Neural progenitor cell (in vitro differentiated cells): ENCODE measurements around the gene SLC2A13. TPM values are rescaled to one million over a fixed set of nuclear protein-coding genes. Genes with fewer than 3 reads are reported as not detected.

Source experiments
- DNase-seq: peaks from one replicate; pipeline ENCODE4 v3.0.0-alpha.2; 2016; ENCODE audit warnings: low spot score
- H2AFZ ChIP-seq: fragments of 200-600 bp; sonication (generic); replicated peaks from 2 replicates; pipeline ENCODE4 v1.6.1; 2016; ENCODE audit warnings: antibody characterized with exemption
- H3F3A ChIP-seq: fragments of 200-600 bp; sonication (generic); 2 replicates; pipeline ENCODE4 v1.6.1; 2016; ENCODE audit warnings: antibody characterized with exemption, low read depth
- H3K27ac ChIP-seq: fragments of 200-600 bp; sonication (generic); 2 replicates; pipeline ENCODE4 v1.5.1; 2016; ENCODE audit warnings: mild to moderate bottlenecking
- H3K27me3 ChIP-seq: fragments of 200-600 bp; sonication (generic); 2 replicates; pipeline ENCODE4 v1.6.1; 2016; ENCODE audit warnings: mild to moderate bottlenecking, moderate library complexity
- H3K36me3 ChIP-seq: fragments of 200-600 bp; sonication (generic); 2 replicates; pipeline ENCODE4 v1.5.1; 2016
- H3K4me1 ChIP-seq: fragments of 200-600 bp; sonication (generic); 2 replicates; pipeline ENCODE4 v1.6.1; 2016; ENCODE audit warnings: mixed run types
- H3K4me2 ChIP-seq: fragments of 200-600 bp; sonication (generic); 2 replicates; pipeline ENCODE4 v1.6.1; 2016
- H3K4me3 ChIP-seq: fragments of 200-600 bp; sonication (generic); 2 replicates; pipeline ENCODE4 v1.5.1; 2016
- H3K79me2 ChIP-seq: fragments of 200-600 bp; sonication (generic); 2 replicates; pipeline ENCODE4 v1.6.1; 2016; ENCODE audit warnings: low read depth
- H3K9ac ChIP-seq: fragments of 200-600 bp; sonication (generic); 2 replicates; pipeline ENCODE4 v1.6.1; 2016
- H3K9me3 ChIP-seq: fragments of 200-600 bp; sonication (generic); 2 replicates; pipeline ENCODE4 v1.5.1; 2016; ENCODE audit warnings: low read depth
- H4K20me1 ChIP-seq: fragments of 200-600 bp; sonication (generic); 2 replicates; pipeline ENCODE4 v1.6.1; 2016; ENCODE audit warnings: low read depth
- H3K27ac Mint-ChIP-seq: 3 replicates; pipeline ENCODE4 v1.8.0; 2021; ENCODE audit warnings: mixed read lengths
- H3K27me3 Mint-ChIP-seq: 2 replicates; pipeline ENCODE4 v1.8.0; 2022; ENCODE audit warnings: low read depth, mild to moderate bottlenecking, inconsistent platforms, moderate library complexity, mixed read lengths; ENCODE audit not compliant: insufficient read depth
- H3K36me3 Mint-ChIP-seq: 3 replicates; pipeline ENCODE4 v1.8.0; 2021; ENCODE audit warnings: mixed read lengths
- H3K4me1 Mint-ChIP-seq: 3 replicates; pipeline ENCODE4 v1.8.0; 2021; ENCODE audit warnings: mixed read lengths
- H3K4me3 Mint-ChIP-seq: 3 replicates; pipeline ENCODE4 v1.8.0; 2021; ENCODE audit warnings: mild to moderate bottlenecking, moderate library complexity, mixed read lengths
- H3K9me3 Mint-ChIP-seq: 3 replicates; pipeline ENCODE4 v1.8.0; 2020; ENCODE audit warnings: mixed read lengths
- CTCF ChIP-seq: fragments of 200-600 bp; sonication (generic); IDR thresholded peaks from 2 replicates; pipeline ENCODE4 v1.5.1; 2017; ENCODE audit warnings: antibody characterized with exemption, mild to moderate bottlenecking
- EZH2 ChIP-seq: fragments of 200-600 bp; sonication (generic); IDR thresholded peaks from 2 replicates; pipeline ENCODE4 v1.6.1; 2017; ENCODE audit warnings: antibody characterized with exemption, mild to moderate bottlenecking, moderate library complexity
- EZH2phosphoT487 ChIP-seq: fragments of 200-600 bp; sonication (generic); IDR thresholded peaks from 2 replicates; pipeline ENCODE4 v1.6.1; 2017; ENCODE audit warnings: antibody characterized with exemption
- total RNA-seq: library from RNA; depleted of rRNA; stranded (reverse); fragments of >200 nt; gene quantifications from 2 replicates; pipeline ENCODE4 v1.2.3, GENCODE V29; 2015; ENCODE audit warnings: low replicate concordance

SLC2A13 gene
- total RNA-seq, 1 donor from 2014 or later: 11.1 TPM

- H3K4me3 Mint-ChIP-seq: no peak overlapping the region
- no peaks in the 10 kb centered on the region for H3F3A ChIP-seq
- H3K4me3 ChIP-seq: no peak overlapping the region
- H3K36me3 Mint-ChIP-seq: peaks cover 3% of the 10 kb centered on the region
- H3K4me1 ChIP-seq: no peaks in the 10 kb centered on the region
- H3K27ac ChIP-seq: no peak overlapping the region
- TF ChIP-seq EZH2phosphoT487 (no peak), EZH2 (no peak), CTCF (no peak)
- no peaks in the 10 kb centered on the region for H3K27me3 ChIP-seq
- no peaks in the 10 kb centered on the region for H3K79me2 ChIP-seq
- H4K20me1 ChIP-seq: no peaks in the 10 kb centered on the region
- DNase-seq: no peak
- H3K4me2 ChIP-seq: no peak overlapping the region
- peaks cover 3% of the 10 kb centered on the region for H3K9me3 Mint-ChIP-seq
- no peaks in the 10 kb centered on the region for H3K36me3 ChIP-seq
- no peak overlapping the region for H2AFZ ChIP-seq
- no peak overlapping the region for H3K9ac ChIP-seq
- peaks cover 2% of the 10 kb centered on the region for H3K27me3 Mint-ChIP-seq
- no peaks in the 10 kb centered on the region for H3K4me1 Mint-ChIP-seq
- H3K27ac Mint-ChIP-seq: no peak overlapping the region
- H3K9me3 ChIP-seq: no peaks in the 10 kb centered on the region
These were observed 326.0 kb downstream of the SLC2A13 start for GRCh38 chr12:39779768-39780340.

GRCh38 chr12:39777465-39777864, 328.4 kb downstream of the SLC2A13 start:
- H3K27ac Mint-ChIP-seq: no peak overlapping the region
- Histone ChIP-seq H3K4me1 (no peaks in the 10 kb centered on the region), H3K36me3 (no peaks in the 10 kb centered on the region), H3K4me2 (no peak overlapping the region), H3K9ac (no peak overlapping the region), H4K20me1 (no peaks in the 10 kb centered on the region), H3F3A (no peaks in the 10 kb centered on the region), H2AFZ (no peak overlapping the region), H3K9me3 (no peaks in the 10 kb centered on the region), H3K27ac (no peak overlapping the region), H3K4me3 (no peak overlapping the region), H3K27me3 (no peaks in the 10 kb centered on the region), H3K79me2 (no peaks in the 10 kb centered on the region)
- H3K4me1 Mint-ChIP-seq: no peaks in the 10 kb centered on the region
- peaks cover 1% of the 10 kb centered on the region for H3K36me3 Mint-ChIP-seq
- peaks cover 2% of the 10 kb centered on the region for H3K27me3 Mint-ChIP-seq
- H3K9me3 Mint-ChIP-seq: no peaks in the 10 kb centered on the region
- no peak overlapping the region for H3K4me3 Mint-ChIP-seq
- TF ChIP-seq CTCF (no peak), EZH2phosphoT487 (no peak), EZH2 (no peak)
- no peak for DNase-seq

- H3K27ac Mint-ChIP-seq: no peak overlapping the region
- H3K9ac ChIP-seq: no peak overlapping the region
- H4K20me1 ChIP-seq: no peaks in the 10 kb centered on the region
- no peak overlapping the region for H3K4me3 Mint-ChIP-seq
- no peaks in the 10 kb centered on the region for H3K79me2 ChIP-seq
- no peak overlapping the region for H2AFZ ChIP-seq
- peaks cover 2% of the 10 kb centered on the region for H3K27me3 Mint-ChIP-seq
- H3F3A ChIP-seq: no peaks in the 10 kb centered on the region
- H3K36me3 ChIP-seq: no peaks in the 10 kb centered on the region
- H3K4me1 Mint-ChIP-seq: no peaks in the 10 kb centered on the region
- no peak overlapping the region for H3K27ac ChIP-seq
- H3K9me3 ChIP-seq: no peaks in the 10 kb centered on the region
- H3K4me3 ChIP-seq: no peak overlapping the region
- H3K4me1 ChIP-seq: no peaks in the 10 kb centered on the region
- H3K36me3 Mint-ChIP-seq: no peaks in the 10 kb centered on the region
- H3K27me3 ChIP-seq: no peaks in the 10 kb centered on the region
- TF ChIP-seq EZH2: no peak
- TF ChIP-seq EZH2phosphoT487: no peak
- TF ChIP-seq CTCF: no peak
- H3K4me2 ChIP-seq: no peak overlapping the region
- DNase-seq: no peak
- no peaks in the 10 kb centered on the region for H3K9me3 Mint-ChIP-seq
These were observed 332.6 kb downstream of the SLC2A13 start for GRCh38 chr12:39773266-39773665.
